ENCODE data around the gene ECI1. TPM values are rescaled to one million over a fixed set of nuclear protein-coding genes. Genes with fewer than 3 reads are reported as not detected.
A peak's percentile ranks its signal among the peaks of the same experiment; 100 is the strongest.

ECI1 gene
- total and polyA plus RNA-seq, 5 donors from 2014 or later: 23.4 to 62.8 (median 53.5) TPM

GRCh38 chr16:2238150-2238837, 13.1 kb downstream of the ECI1 start:
- Histone ChIP-seq H3K27ac (ENCODE audit: insufficient read depth, low read length, poor library complexity, severe bottlenecking) (no peak overlapping the region), H3K27me3 (ENCODE audit: control insufficient read depth, insufficient read depth, low read length) (no peaks in the 10 kb centered on the region), H3K4me3 (ENCODE audit: low read depth, low read length) (no peak overlapping the region), H3K4me1 (ENCODE audit: control insufficient read depth, insufficient read depth, low read length, poor library complexity, severe bottlenecking) (peaks cover 9% of the 10 kb centered on the region), H3K9me3 (ENCODE audit: control insufficient read depth in 2 of 2, low read length in 2 of 2) (no peaks in the 10 kb centered on the region), H3K36me3 (ENCODE audit: control insufficient read depth, insufficient read depth, low read length) (peaks cover 16% of the 10 kb centered on the region)
- Mint-ChIP-seq H3K36me3 (peaks cover 4% of the 10 kb centered on the region), H3K27ac (no peak overlapping the region), H3K4me3 (no peak overlapping the region), H3K9me3 (peaks cover 0 to 1% (median 0%) of the 10 kb centered on the region in 7 donors), H3K27me3 (peaks cover 5% of the 10 kb centered on the region), H3K4me1 (peaks cover 0 to 2% (median 0%) of the 10 kb centered on the region in 4 donors)
- ATAC-seq (ENCODE audit: low read depth in 2 of 2): no peak
- no peak for DNase-seq

- DNase-seq (no peak), ATAC-seq (ENCODE audit: low read depth in 2 of 2) (no peak)
- Mint-ChIP-seq H3K36me3 (peaks cover 4% of the 10 kb centered on the region), H3K27ac (no peak overlapping the region), H3K9me3 (peaks cover 0 to 1% (median 0%) of the 10 kb centered on the region in 7 donors), H3K4me1 (peaks cover 0 to 2% (median 0%) of the 10 kb centered on the region in 4 donors), H3K27me3 (peaks cover 5% of the 10 kb centered on the region), H3K4me3 (no peak overlapping the region)
- Histone ChIP-seq H3K27me3 (ENCODE audit: control insufficient read depth, insufficient read depth, low read length) (no peaks in the 10 kb centered on the region), H3K4me1 (ENCODE audit: control insufficient read depth, insufficient read depth, low read length, poor library complexity, severe bottlenecking) (peaks cover 9% of the 10 kb centered on the region), H3K9me3 (ENCODE audit: control insufficient read depth in 2 of 2, low read length in 2 of 2) (no peaks in the 10 kb centered on the region), H3K36me3 (ENCODE audit: control insufficient read depth, insufficient read depth, low read length) (peaks cover 16% of the 10 kb centered on the region), H3K27ac (ENCODE audit: insufficient read depth, low read length, poor library complexity, severe bottlenecking) (no peak overlapping the region), H3K4me3 (ENCODE audit: low read depth, low read length) (no peak overlapping the region)
Observed at GRCh38 chr16:2237493-2238149, 13.8 kb downstream of the ECI1 start.

GRCh38 chr16:2237102-2237482, 14.3 kb downstream of the ECI1 start:
- Mint-ChIP-seq H3K36me3 (no peaks in the 10 kb centered on the region), H3K27ac (no peak overlapping the region), H3K27me3 (peaks cover 5% of the 10 kb centered on the region), H3K4me3 (no peak overlapping the region), H3K9me3 (peaks cover 0 to 1% (median 0%) of the 10 kb centered on the region in 7 donors), H3K4me1 (peaks cover 0 to 2% (median 0%) of the 10 kb centered on the region in 4 donors)
- H3K9me3 ChIP-seq (ENCODE audit: control insufficient read depth in 2 of 2, low read length in 2 of 2): no peaks in the 10 kb centered on the region
- no peak overlapping the region for H3K4me3 ChIP-seq (ENCODE audit: low read depth, low read length)
- H3K27ac ChIP-seq (ENCODE audit: insufficient read depth, low read length, poor library complexity, severe bottlenecking): no peak overlapping the region
- no peak for ATAC-seq (ENCODE audit: low read depth in 2 of 2)
- peaks cover 20% of the 10 kb centered on the region for H3K36me3 ChIP-seq (ENCODE audit: control insufficient read depth, insufficient read depth, low read length)
- H3K4me1 ChIP-seq (ENCODE audit: control insufficient read depth, insufficient read depth, low read length, poor library complexity, severe bottlenecking): peaks cover 9% of the 10 kb centered on the region
- no peak for DNase-seq
- no peaks in the 10 kb centered on the region for H3K27me3 ChIP-seq (ENCODE audit: control insufficient read depth, insufficient read depth, low read length)

GRCh38 chr16:2236337-2237101, 14.9 kb downstream of the ECI1 start, which contains the start of gene DNASE1L2:
Gene DNASE1L2, plus strand, starts transcription at chr16:2236444. Its CDS starts 373 bp downstream, at chr16:2236817.
- H3K27ac ChIP-seq (ENCODE audit: insufficient read depth, low read length, poor library complexity, severe bottlenecking): no peak within 1 kb of the TSS
- H3K4me3 ChIP-seq (ENCODE audit: low read depth, low read length): no peak within 1 kb of the TSS
- H3K27ac Mint-ChIP-seq: no peak within 1 kb of the TSS
- H3K9me3 Mint-ChIP-seq: no peaks in the 10 kb centered on the region
- H3K4me1 Mint-ChIP-seq: peaks cover 0 to 2% (median 0%) of the 10 kb centered on the region in 4 donors
- peaks cover 5% of the 10 kb centered on the region for H3K27me3 Mint-ChIP-seq
- H3K36me3 Mint-ChIP-seq: no peaks in the 10 kb centered on the region
- peaks cover 26% of the 10 kb centered on the region for H3K36me3 ChIP-seq (ENCODE audit: control insufficient read depth, insufficient read depth, low read length)
- H3K9me3 ChIP-seq (ENCODE audit: control insufficient read depth in 2 of 2, low read length in 2 of 2): no peaks in the 10 kb centered on the region
- no peak for DNase-seq
- H3K27me3 ChIP-seq (ENCODE audit: control insufficient read depth, insufficient read depth, low read length): no peaks in the 10 kb centered on the region
- peak within 1 kb of the TSS in 1 of 4 donors; percentile 50 for H3K4me3 Mint-ChIP-seq
- no peak for ATAC-seq (ENCODE audit: low read depth in 2 of 2)
- peaks cover 9% of the 10 kb centered on the region for H3K4me1 ChIP-seq (ENCODE audit: control insufficient read depth, insufficient read depth, low read length, poor library complexity, severe bottlenecking)

GRCh38 chr16:2235695-2236336, 15.6 kb downstream of the ECI1 start:
- Histone ChIP-seq H3K4me1 (ENCODE audit: control insufficient read depth, insufficient read depth, low read length, poor library complexity, severe bottlenecking) (peaks cover 9% of the 10 kb centered on the region), H3K36me3 (ENCODE audit: control insufficient read depth, insufficient read depth, low read length) (peaks cover 29% of the 10 kb centered on the region), H3K9me3 (ENCODE audit: control insufficient read depth in 2 of 2, low read length in 2 of 2) (no peaks in the 10 kb centered on the region), H3K27ac (ENCODE audit: insufficient read depth, low read length, poor library complexity, severe bottlenecking) (no peak overlapping the region), H3K4me3 (ENCODE audit: low read depth, low read length) (no peak overlapping the region), H3K27me3 (ENCODE audit: control insufficient read depth, insufficient read depth, low read length) (no peaks in the 10 kb centered on the region)
- H3K4me1 Mint-ChIP-seq: peaks cover 0 to 2% (median 0%) of the 10 kb centered on the region in 4 donors
- H3K36me3 Mint-ChIP-seq: no peaks in the 10 kb centered on the region
- ATAC-seq (ENCODE audit: low read depth in 2 of 2) (no peak), DNase-seq (no peak)
- no peak overlapping the region for H3K27ac Mint-ChIP-seq
- no peaks in the 10 kb centered on the region for H3K9me3 Mint-ChIP-seq
- H3K27me3 Mint-ChIP-seq: peaks cover 5% of the 10 kb centered on the region
- no peak overlapping the region for H3K4me3 Mint-ChIP-seq

GRCh38 chr16:2235234-2235651, 16.1 kb downstream of the ECI1 start:
- ATAC-seq (ENCODE audit: low read depth in 2 of 2) (no peak), DNase-seq (no peak)
- Histone ChIP-seq H3K9me3 (ENCODE audit: control insufficient read depth in 2 of 2, low read length in 2 of 2) (no peaks in the 10 kb centered on the region), H3K27me3 (ENCODE audit: control insufficient read depth, insufficient read depth, low read length) (no peaks in the 10 kb centered on the region), H3K4me1 (ENCODE audit: control insufficient read depth, insufficient read depth, low read length, poor library complexity, severe bottlenecking) (peaks cover 9% of the 10 kb centered on the region), H3K4me3 (ENCODE audit: low read depth, low read length) (no peak overlapping the region), H3K36me3 (ENCODE audit: control insufficient read depth, insufficient read depth, low read length) (peaks cover 29% of the 10 kb centered on the region), H3K27ac (ENCODE audit: insufficient read depth, low read length, poor library complexity, severe bottlenecking) (no peak overlapping the region)
- Mint-ChIP-seq H3K9me3 (no peaks in the 10 kb centered on the region), H3K27me3 (peaks cover 5% of the 10 kb centered on the region), H3K27ac (no peak overlapping the region), H3K36me3 (peaks cover under 1% of the 10 kb centered on the region), H3K4me1 (peaks cover 0 to 2% (median 0%) of the 10 kb centered on the region in 4 donors), H3K4me3 (peak overlapping the region in 1 of 4 donors; percentile 50)

GRCh38 chr16:2234813-2235170, 16.6 kb downstream of the ECI1 start:
- no peak overlapping the region for H3K4me3 Mint-ChIP-seq
- H3K27ac Mint-ChIP-seq: no peak overlapping the region

More at GRCh38 chr16:2234813-2235170, 16.6 kb downstream of the ECI1 start:
- H3K36me3 Mint-ChIP-seq: peaks cover 4% of the 10 kb centered on the region
- Histone ChIP-seq H3K4me3 (ENCODE audit: low read depth, low read length) (no peak overlapping the region), H3K27ac (ENCODE audit: insufficient read depth, low read length, poor library complexity, severe bottlenecking) (no peak overlapping the region), H3K9me3 (ENCODE audit: control insufficient read depth in 2 of 2, low read length in 2 of 2) (no peaks in the 10 kb centered on the region), H3K36me3 (ENCODE audit: control insufficient read depth, insufficient read depth, low read length) (peaks cover 32% of the 10 kb centered on the region), H3K4me1 (ENCODE audit: control insufficient read depth, insufficient read depth, low read length, poor library complexity, severe bottlenecking) (peaks cover 9% of the 10 kb centered on the region), H3K27me3 (ENCODE audit: control insufficient read depth, insufficient read depth, low read length) (no peaks in the 10 kb centered on the region)
- H3K9me3 Mint-ChIP-seq: no peaks in the 10 kb centered on the region
- DNase-seq: no peak
- peaks cover 0 to 2% (median under 1%) of the 10 kb centered on the region in 4 donors for H3K4me1 Mint-ChIP-seq
- H3K27me3 Mint-ChIP-seq: peaks cover 5% of the 10 kb centered on the region
- ATAC-seq (ENCODE audit: low read depth in 2 of 2): no peak

Measured in CD4-positive, CD25-positive, alpha-beta regulatory T cell (primary cell).